Measurements from ENCODE around the gene C3orf20. TPM values are rescaled to one million over a fixed set of nuclear protein-coding genes. Genes with fewer than 3 reads are reported as not detected.

Gene C3orf20
- total and polyA plus RNA-seq, 9 of the 15 experiments (the other 6 are each of a cell fraction or from before 2014, with no cell fraction given), result 0.04 TPM; not detected in 8

- H3K9me1 ChIP-seq (ENCODE audit: control insufficient read depth, insufficient read depth, low read length), result no peaks in the 10 kb centered on the region
- peaks cover 9 to 13% of the 10 kb centered on the region in 2 experiments; a peak in 2 of 5 replicates for H3K27me3 ChIP-seq (ENCODE audit: control insufficient read depth in 2 of 2, insufficient read depth in 2 of 2, low read length in 2 of 2)
- peak overlapping the region; percentile 64 for H2AFZ ChIP-seq (ENCODE audit: low read depth, low read length)
- POLR2A ChIA-PET, result interaction anchor here (0.5 to 1.1 kb wide), 8 partner anchors 13 to 1592 kb away, joined by 3 to 5 read pairs (median 3); no protein-coding TSS in a partner anchor
- DNase-seq (ENCODE audit: extremely low read depth in 1 of 4, low spot score in 3 of 4) (peak in 2 of 4 experiments; percentile 41 to 43), ATAC-seq (no peak), FAIRE-seq (peak; percentile 64)
- CTCF ChIA-PET (ENCODE audit: low intra/inter-chr PET ratio), result no interaction called here
- H3K4me1 ChIP-seq (replicated peaks in 1 of 2; ENCODE audit: control insufficient read depth in 2 of 2, insufficient read depth in 2 of 2, low read length in 2 of 2), result peaks cover 21 to 40% of the 10 kb centered on the region in 2 experiments
- intact Hi-C loops (cut with micrococcal nuclease), result no loop called here
- WGBS (ENCODE audit: insufficient coverage, low coverage, missing lambda C conversion rate), result 27% methylated on average over 18 of the region's 19 CpGs
- no peaks in the 10 kb centered on the region for H3K36me3 ChIP-seq (ENCODE audit: control insufficient read depth, insufficient read depth, low read length)
- no TSS peak for BruUV-seq (replicated peaks)
- peaks cover 17% of the 10 kb centered on the region for H3K79me2 ChIP-seq (ENCODE audit: control insufficient read depth, insufficient read depth, low read length)
- peak overlapping the region; percentile 12; the same call in 1 of the 3 replicates for H3K27ac ChIP-seq (ENCODE audit: extremely low read depth, low read depth, low read length)
- H3K4me2 ChIP-seq (ENCODE audit: insufficient read depth, low read length), result peak overlapping the region; percentile 17; the same call in 1 of the 2 replicates
- no peaks in the 10 kb centered on the region for H3K9me3 ChIP-seq (replicated peaks; ENCODE audit: control insufficient read depth, insufficient read depth, low read depth, low read length)
- no peaks in the 10 kb centered on the region for H4K20me1 ChIP-seq (replicated peaks; ENCODE audit: control insufficient read depth, insufficient read depth, low read length)
- no peak overlapping the region for H3K4me3 ChIP-seq
- in situ Hi-C loops (cut with MboI), result no loop called here
- no peak overlapping the region for H3K9ac ChIP-seq (ENCODE audit: insufficient read depth in 1 of 2, low read depth in 2 of 2, low read length in 2 of 2)
- TF ChIP-seq L3MBTL2 (IDR thresholded peaks at IDR 0.05) (peak; percentile 65; the same call in 1 of the 2 replicates), TCF3 (CRISPR knock-in tag; IDR thresholded peaks at IDR 0.05) (peak; percentile 71), C11orf30 (IDR thresholded peaks at IDR 0.05; ENCODE audit: low read depth) (peak; percentile 52; the same call in 1 of the 2 replicates), ETV6 (IDR thresholded peaks at IDR 0.05; ENCODE audit: borderline replicate concordance in 1 of 2, low read depth in 2 of 2, low read length in 1 of 2) (no peak), ETV6 (CRISPR knock-in tag; IDR thresholded peaks at IDR 0.05; ENCODE audit: borderline replicate concordance) (no peak), KLF16 (IDR thresholded peaks at IDR 0.05) (0 out of 2 replicates have a peak, but pooled peaks have one; percentile 40), PKNOX1 (IDR thresholded peaks at IDR 0.05) (peak; percentile 54; the same call in 1 of the 2 replicates), ZNF395 (CRISPR knock-in tag; IDR thresholded peaks at IDR 0.05) (peak; percentile 66; the same call in 1 of the 2 replicates), TAL1 (IDR thresholded peaks at IDR 0.05) (peak; percentile 66), SOX6 (IDR thresholded peaks at IDR 0.05) (peak; percentile 71), MAFF (IDR thresholded peaks at IDR 0.05; ENCODE audit: low read length) (peak; percentile 29), ZNF77 (CRISPR knock-in tag; IDR thresholded peaks at IDR 0.05) (no peak), FOXK1 (CRISPR knock-in tag; IDR thresholded peaks at IDR 0.05; ENCODE audit: borderline replicate concordance) (no peak), MECOM (CRISPR knock-in tag; IDR thresholded peaks at IDR 0.05) (0 out of 2 replicates have a peak, but pooled peaks have one; percentile 28), ZNF584 (CRISPR knock-in tag; IDR thresholded peaks at IDR 0.05; ENCODE audit: low read depth) (0 out of 2 replicates have a peak, but pooled peaks have one; percentile 50), NR2C2 (CRISPR knock-in tag; IDR thresholded peaks at IDR 0.05) (no peak), NR2C2 (tag; IDR thresholded peaks at IDR 0.05) (peak; percentile 50), CTBP1 (IDR thresholded peaks at IDR 0.05; ENCODE audit: borderline replicate concordance) (peak; percentile 31; the same call in 1 of the 2 replicates)
These were observed 26.7 kb upstream of the C3orf20 start for GRCh38 chr3:14647976-14648955.
